Measurements from ENCODE around the gene NISCH. TPM values are rescaled to one million over a fixed set of nuclear protein-coding genes. Genes with fewer than 3 reads are reported as not detected.

Gene NISCH
- total and polyA plus RNA-seq, 2 donors (not counting 1 experiment from before 2014, with no cell fraction given): 31.1 to 69.9 TPM

- Histone ChIP-seq H3K4me3 (replicated peaks in 1 of 4; ENCODE audit: control extremely low read depth in 1 of 4, insufficient read depth in 1 of 4, low read depth in 3 of 4, low read length in 4 of 4) (no peak overlapping the region), H3K27ac (ENCODE audit: insufficient read depth, low read length) (no peak overlapping the region), H3K9ac (ENCODE audit: insufficient read depth, low read length) (no peak overlapping the region), H3K27me3 (ENCODE audit: control insufficient read depth, insufficient read depth, low read length) (peaks cover 2% of the 10 kb centered on the region), H4K20me1 (ENCODE audit: control insufficient read depth, extremely low read depth, insufficient read depth, low read length) (no peaks in the 10 kb centered on the region), H3K79me2 (ENCODE audit: control insufficient read depth, insufficient read depth, low read length) (no peaks in the 10 kb centered on the region), H3K4me2 (ENCODE audit: extremely low read depth, insufficient read depth, low read length) (no peak overlapping the region), H3K36me3 (ENCODE audit: control insufficient read depth, insufficient read depth, low read length) (no peaks in the 10 kb centered on the region), H3K4me1 (ENCODE audit: control insufficient read depth, extremely low read depth, insufficient read depth, low read length) (no peaks in the 10 kb centered on the region), H3K9me3 (ENCODE audit: control insufficient read depth, insufficient read depth, low read depth, low read length) (no peaks in the 10 kb centered on the region), H2AFZ (ENCODE audit: low read length) (no peak overlapping the region)
- DNase-seq (ENCODE audit: low read depth in 2 of 2): no peak
- no peak for TF ChIP-seq EZH2 (IDR thresholded peaks at IDR 0.05; ENCODE audit: low read length, missing control alignments)
- no peak for TF ChIP-seq CTCF (conservative IDR thresholded peaks at IDR 0.05 in 1 of 2, IDR thresholded peaks at IDR 0.05 in 1 of 2; ENCODE audit: low read depth in 1 of 2, low read length in 2 of 2)
Observed at GRCh38 chr3:52439426-52440248, 15.8 kb upstream of the NISCH start.

- no peaks in the 10 kb centered on the region for H3K36me3 ChIP-seq (ENCODE audit: control insufficient read depth, insufficient read depth, low read length)
- H2AFZ ChIP-seq (ENCODE audit: low read length): no peak overlapping the region
- TF ChIP-seq CTCF (conservative IDR thresholded peaks at IDR 0.05 in 1 of 2, IDR thresholded peaks at IDR 0.05 in 1 of 2; ENCODE audit: low read depth in 1 of 2, low read length in 2 of 2) (no peak), EZH2 (IDR thresholded peaks at IDR 0.05; ENCODE audit: low read length, missing control alignments) (no peak)
- no peaks in the 10 kb centered on the region for H4K20me1 ChIP-seq (ENCODE audit: control insufficient read depth, extremely low read depth, insufficient read depth, low read length)
- peaks cover under 1% of the 10 kb centered on the region for H3K27me3 ChIP-seq (ENCODE audit: control insufficient read depth, insufficient read depth, low read length)
- H3K79me2 ChIP-seq (ENCODE audit: control insufficient read depth, insufficient read depth, low read length): no peaks in the 10 kb centered on the region
- H3K4me3 ChIP-seq (replicated peaks in 1 of 4; ENCODE audit: control extremely low read depth in 1 of 4, insufficient read depth in 1 of 4, low read depth in 3 of 4, low read length in 4 of 4): no peak overlapping the region
- no peaks in the 10 kb centered on the region for H3K4me1 ChIP-seq (ENCODE audit: control insufficient read depth, extremely low read depth, insufficient read depth, low read length)
- no peak overlapping the region for H3K4me2 ChIP-seq (ENCODE audit: extremely low read depth, insufficient read depth, low read length)
- no peak overlapping the region for H3K27ac ChIP-seq (ENCODE audit: insufficient read depth, low read length)
- H3K9ac ChIP-seq (ENCODE audit: insufficient read depth, low read length): no peak overlapping the region
- H3K9me3 ChIP-seq (ENCODE audit: control insufficient read depth, insufficient read depth, low read depth, low read length): no peaks in the 10 kb centered on the region
- no peak for DNase-seq (ENCODE audit: low read depth in 2 of 2)
Observed at GRCh38 chr3:52440249-52440551, 15.2 kb upstream of the NISCH start.

- Histone ChIP-seq H3K4me2 (ENCODE audit: extremely low read depth, insufficient read depth, low read length) (no peak overlapping the region), H3K27me3 (ENCODE audit: control insufficient read depth, insufficient read depth, low read length) (no peaks in the 10 kb centered on the region), H2AFZ (ENCODE audit: low read length) (no peak overlapping the region), H3K36me3 (ENCODE audit: control insufficient read depth, insufficient read depth, low read length) (no peaks in the 10 kb centered on the region), H3K4me3 (replicated peaks in 1 of 4; ENCODE audit: control extremely low read depth in 1 of 4, insufficient read depth in 1 of 4, low read depth in 3 of 4, low read length in 4 of 4) (no peak overlapping the region), H3K9me3 (ENCODE audit: control insufficient read depth, insufficient read depth, low read depth, low read length) (no peaks in the 10 kb centered on the region), H3K27ac (ENCODE audit: insufficient read depth, low read length) (no peak overlapping the region), H4K20me1 (ENCODE audit: control insufficient read depth, extremely low read depth, insufficient read depth, low read length) (no peaks in the 10 kb centered on the region), H3K4me1 (ENCODE audit: control insufficient read depth, extremely low read depth, insufficient read depth, low read length) (no peaks in the 10 kb centered on the region), H3K79me2 (ENCODE audit: control insufficient read depth, insufficient read depth, low read length) (no peaks in the 10 kb centered on the region), H3K9ac (ENCODE audit: insufficient read depth, low read length) (no peak overlapping the region)
- DNase-seq (ENCODE audit: low read depth in 2 of 2): no peak
- no peak for TF ChIP-seq CTCF (conservative IDR thresholded peaks at IDR 0.05 in 1 of 2, IDR thresholded peaks at IDR 0.05 in 1 of 2; ENCODE audit: low read depth in 1 of 2, low read length in 2 of 2)
- TF ChIP-seq EZH2 (IDR thresholded peaks at IDR 0.05; ENCODE audit: low read length, missing control alignments): no peak
Observed at GRCh38 chr3:52440671-52441070, 14.7 kb upstream of the NISCH start.
